HL-60 (cell line): ENCODE measurements around the gene BBS1.

Experiments
- DNase-seq, 2 experiments: peaks; one replicate each; pipeline ENCODE4 v3.0.0-alpha.2; 2010 to 2020; ENCODE audit warnings: low read depth in 1 of 2, low spot score in 1 of 2
- H3K27ac ChIP-seq: fragments of 250-450 bp; sonication (Bioruptor Pico); replicated peaks from 2 replicates; pipeline ENCODE4 v1.5.1; 2020; ENCODE audit warnings: mild to moderate bottlenecking, moderate library complexity
- H3K27me3 ChIP-seq: fragments of 250-450 bp; sonication (Bioruptor Pico); 2 replicates; pipeline ENCODE4 v1.5.1; 2021; ENCODE audit warnings: mild to moderate bottlenecking, moderate library complexity; ENCODE audit not compliant: insufficient read depth, poor library complexity, severe bottlenecking
- H3K4me3 ChIP-seq: replicated peaks from 2 replicates; pipeline ENCODE4 v1.5.1; 2011; ENCODE audit warnings: mild to moderate bottlenecking, control low read depth, low read length; ENCODE audit not compliant: insufficient read depth
- CTCF ChIP-seq: IDR thresholded peaks from one replicate; pipeline ENCODE4 v1.5.1; 2011; ENCODE audit warnings: low read length, control low read depth, inconsistent platforms; ENCODE audit not compliant: insufficient read depth
- GABPA ChIP-seq: IDR thresholded peaks from 2 replicates; pipeline ENCODE4 v1.6.1; 2012; ENCODE audit warnings: low read depth
- POLR2AphosphoS5 ChIP-seq: IDR thresholded peaks from 2 replicates; pipeline ENCODE4 v1.6.1; 2012; ENCODE audit warnings: low read depth
- REST ChIP-seq: IDR thresholded peaks from 2 replicates; pipeline ENCODE4 v1.6.1; 2012; ENCODE audit warnings: low read depth; ENCODE audit not compliant: insufficient replicate concordance
- SPI1 ChIP-seq: IDR thresholded peaks from 2 replicates; pipeline ENCODE4 v1.6.1; 2012; ENCODE audit warnings: low read depth, mild to moderate bottlenecking, borderline replicate concordance

BBS1 gene

GRCh38 chr11:66557733-66558326 is 47.4 kb downstream of the BBS1 start:
- TF ChIP-seq CTCF = no peak
- DNase-seq = no peak
- H3K27ac ChIP-seq = no peak overlapping the region
- no peaks in the 10 kb centered on the region for H3K27me3 ChIP-seq
- no peak overlapping the region for H3K4me3 ChIP-seq

GRCh38 chr11:66559142-66559865 is 48.9 kb downstream of the BBS1 start:
- Histone ChIP-seq H3K4me3 (no peak overlapping the region), H3K27ac (no peak overlapping the region), H3K27me3 (no peaks in the 10 kb centered on the region)
- no peak for TF ChIP-seq POLR2AphosphoS5
- no peak for DNase-seq

- TF ChIP-seq REST = no peak
- TF ChIP-seq GABPA = no peak
- no peak for TF ChIP-seq SPI1
- TF ChIP-seq POLR2AphosphoS5 = no peak
- TF ChIP-seq CTCF = no peak
- no peak overlapping the region for H3K27ac ChIP-seq
- H3K4me3 ChIP-seq = no peak overlapping the region
- no peak for DNase-seq
- H3K27me3 ChIP-seq = no peaks in the 10 kb centered on the region
Measured at GRCh38 chr11:66559866-66560676, 49.6 kb downstream of the BBS1 start.

- no peak overlapping the region for H3K4me3 ChIP-seq
- no peak overlapping the region for H3K27ac ChIP-seq
- H3K27me3 ChIP-seq = no peaks in the 10 kb centered on the region
- TF ChIP-seq POLR2AphosphoS5 (no peak), SPI1 (no peak), GABPA (no peak), CTCF (no peak), REST (no peak)
- DNase-seq = no peak
Measured at GRCh38 chr11:66561178-66561974, 50.9 kb downstream of the BBS1 start.
